Activated naive CD4-positive, alpha-beta T cell treated with anti-CD3 and anti-CD28 coated beads, Interleukin-2, amount 50 U/mL, for 24 hours (primary cell): ENCODE results near the gene TMEM107.

Source experiments
- H3K27ac Mint-ChIP-seq: one replicate; pipeline ENCODE4 v1.8.0; 2021; ENCODE audit warnings: mild to moderate bottlenecking, mixed read lengths
- H3K27me3 Mint-ChIP-seq: one replicate; pipeline ENCODE4 v1.8.0; 2021; ENCODE audit warnings: mixed read lengths
- H3K36me3 Mint-ChIP-seq: one replicate; pipeline ENCODE4 v1.8.0; 2021; ENCODE audit warnings: mixed read lengths
- H3K4me1 Mint-ChIP-seq: one replicate; pipeline ENCODE4 v1.8.0; 2021; ENCODE audit warnings: mixed read lengths
- H3K4me3 Mint-ChIP-seq: one replicate; pipeline ENCODE4 v1.8.0; 2021; ENCODE audit warnings: mild to moderate bottlenecking, mixed read lengths
- H3K9me3 Mint-ChIP-seq: one replicate; pipeline ENCODE4 v1.8.0; 2021; ENCODE audit warnings: mixed read lengths

Gene TMEM107

DNA sequence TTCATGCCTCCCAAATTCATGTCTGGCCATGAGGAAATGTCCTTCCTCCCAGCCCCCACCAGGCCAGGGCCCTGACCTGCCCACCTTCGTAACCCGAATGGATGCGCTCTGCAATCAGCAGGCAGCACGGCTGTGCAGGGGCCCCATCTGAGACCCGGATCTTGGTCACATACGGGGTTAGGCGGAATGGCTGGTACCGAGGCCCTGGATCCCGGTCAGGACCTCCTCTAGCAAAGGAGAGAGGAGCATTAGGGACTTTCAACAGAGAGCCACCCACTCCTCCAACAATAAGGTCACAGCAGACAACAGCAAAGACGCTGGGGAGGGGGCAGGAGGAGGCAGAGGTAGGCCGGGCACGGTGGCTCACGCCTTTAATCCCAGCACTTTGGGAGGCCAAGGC is 27.6 kb downstream of the TMEM107 start:
- H3K27me3 Mint-ChIP-seq = no peaks in the 10 kb centered on the region
- no peaks in the 10 kb centered on the region for H3K9me3 Mint-ChIP-seq
- no peak overlapping the region for H3K27ac Mint-ChIP-seq
- H3K36me3 Mint-ChIP-seq = peaks cover 16% of the 10 kb centered on the region
- H3K4me3 Mint-ChIP-seq = no peak overlapping the region
- H3K4me1 Mint-ChIP-seq = peaks cover 32% of the 10 kb centered on the region

DNA sequence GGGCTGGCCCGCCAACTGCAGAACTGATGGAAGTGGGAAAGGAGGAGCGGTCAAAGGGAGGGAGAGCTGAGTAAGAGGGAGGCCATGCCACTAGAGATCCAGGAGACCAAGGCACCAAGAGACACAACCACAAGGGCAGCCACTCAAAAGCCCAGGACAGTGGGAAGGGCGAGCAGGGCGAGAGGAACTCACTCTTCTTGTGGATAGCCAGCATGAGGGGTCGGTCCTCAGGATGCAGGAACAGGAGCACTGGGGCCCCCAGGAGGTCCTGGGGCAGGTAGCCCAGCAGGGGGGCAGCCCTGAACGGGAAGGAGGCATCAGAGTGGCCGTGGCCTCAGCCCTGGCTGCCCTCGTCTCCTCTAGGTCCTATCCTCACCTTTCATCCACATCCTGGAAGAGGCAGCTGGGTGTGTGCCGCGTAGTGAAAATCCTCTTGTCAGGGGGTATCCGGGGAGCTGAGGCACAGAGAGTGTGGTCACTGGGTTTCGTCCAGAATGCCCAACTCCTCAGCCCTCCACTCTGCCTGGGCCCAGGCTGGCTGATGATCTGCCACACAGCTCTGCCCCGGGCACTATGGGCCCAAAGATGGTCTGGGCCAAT is 28.3 kb downstream of the TMEM107 start:
- Mint-ChIP-seq H3K36me3 (peaks cover 16% of the 10 kb centered on the region), H3K27me3 (no peaks in the 10 kb centered on the region), H3K4me3 (no peak overlapping the region), H3K27ac (peak overlapping the region; percentile 51), H3K4me1 (peaks cover 32% of the 10 kb centered on the region), H3K9me3 (no peaks in the 10 kb centered on the region)

DNA sequence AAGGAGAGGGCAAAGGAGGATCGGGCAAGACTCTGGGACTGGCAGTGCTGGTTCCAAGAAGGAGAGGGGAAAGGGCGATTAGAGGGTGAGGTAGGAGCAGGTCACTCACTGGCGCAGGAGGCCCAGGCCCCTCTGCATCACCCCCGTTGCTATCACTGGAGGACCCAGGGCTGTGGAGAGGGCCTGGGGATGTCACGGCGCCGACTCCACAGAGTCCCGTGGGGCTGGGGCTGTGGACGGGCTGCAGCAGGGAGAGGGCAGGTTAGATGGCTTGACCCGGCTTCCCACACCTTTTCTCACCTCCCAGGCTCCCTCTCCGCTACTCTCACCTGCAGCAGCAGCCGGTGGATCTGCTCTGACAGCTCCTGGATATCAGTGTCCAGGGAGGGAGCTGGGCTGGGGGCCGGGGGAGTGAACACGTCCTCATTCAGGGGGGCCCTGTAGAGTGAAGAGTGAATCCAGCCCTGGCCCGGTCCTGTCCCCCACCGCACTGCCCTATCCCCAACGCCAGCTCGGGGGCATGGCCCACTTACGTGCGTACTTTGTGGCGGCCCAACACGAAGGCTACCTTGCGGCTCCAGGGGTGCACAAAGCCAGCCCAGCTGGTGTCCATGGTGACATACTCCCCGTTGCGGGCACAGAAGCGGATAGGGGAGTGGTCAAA is 28.9 kb downstream of the TMEM107 start:
- Mint-ChIP-seq H3K9me3 (no peaks in the 10 kb centered on the region), H3K36me3 (peaks cover 14% of the 10 kb centered on the region), H3K27me3 (no peaks in the 10 kb centered on the region), H3K27ac (peak overlapping the region; percentile 51), H3K4me3 (no peak overlapping the region), H3K4me1 (peaks cover 32% of the 10 kb centered on the region)

DNA sequence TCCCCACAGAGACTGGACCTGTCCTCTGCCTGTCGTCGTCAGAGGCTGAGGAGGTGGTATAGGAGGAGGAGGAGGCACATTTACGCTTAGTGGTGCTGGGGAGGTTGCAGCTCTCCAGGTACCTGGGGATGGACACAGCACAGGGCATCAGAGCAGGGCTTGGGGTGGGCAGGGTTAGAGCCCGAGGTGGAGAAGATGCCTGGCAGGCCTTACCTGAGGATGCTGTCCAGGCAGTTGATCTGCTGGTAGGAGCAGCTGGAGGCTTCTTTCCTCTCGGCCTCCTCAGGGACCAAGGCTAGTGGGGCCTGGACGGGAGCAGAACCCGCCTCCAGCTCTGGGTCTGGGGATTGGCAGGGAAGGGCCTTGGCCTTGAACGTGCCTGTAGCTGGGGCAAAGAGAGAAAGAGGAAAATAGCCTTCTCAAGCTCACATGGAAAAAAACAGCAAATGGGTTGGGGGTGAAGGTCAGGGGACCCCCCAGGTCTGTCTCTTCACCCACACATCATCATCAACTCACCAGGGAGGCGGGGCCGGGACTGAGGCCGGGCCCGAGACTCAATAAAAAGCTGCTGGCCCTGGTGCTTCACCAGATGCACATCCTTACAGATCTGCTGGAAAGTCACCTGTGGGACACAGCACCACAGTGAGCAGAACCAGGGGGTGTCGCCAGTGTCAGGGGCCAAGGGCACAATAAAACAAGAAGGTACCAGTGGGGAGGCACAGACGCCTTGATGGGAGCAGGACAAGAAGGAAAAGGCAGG is 29.6 kb downstream of the TMEM107 start:
- Mint-ChIP-seq H3K9me3 (no peaks in the 10 kb centered on the region), H3K27ac (peak overlapping the region; percentile 74), H3K27me3 (no peaks in the 10 kb centered on the region), H3K36me3 (peaks cover 14% of the 10 kb centered on the region), H3K4me3 (no peak overlapping the region), H3K4me1 (peaks cover 28% of the 10 kb centered on the region)

DNA sequence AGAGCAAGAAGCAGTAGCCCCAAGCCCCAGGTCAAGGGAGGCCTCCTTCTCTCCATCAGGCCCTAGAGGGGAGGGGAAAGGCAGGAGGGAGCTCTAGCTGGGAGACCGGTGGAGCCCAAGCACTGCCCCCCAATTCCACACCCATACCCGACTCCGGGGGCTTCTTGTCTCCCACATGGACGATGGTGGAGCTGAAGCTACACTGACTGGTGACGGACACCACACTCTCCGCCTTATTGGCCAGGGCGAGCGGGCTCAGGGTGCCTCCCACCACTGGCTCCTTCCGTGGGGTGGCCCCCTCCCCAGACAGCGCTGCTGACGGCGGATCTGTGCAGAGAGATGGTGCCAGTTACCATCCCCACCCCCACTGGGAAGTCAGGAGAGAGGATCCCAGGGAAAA is 30.4 kb downstream of the TMEM107 start:
- Mint-ChIP-seq H3K4me3 (no peak overlapping the region), H3K36me3 (peaks cover 14% of the 10 kb centered on the region), H3K27ac (no peak overlapping the region), H3K4me1 (peaks cover 22% of the 10 kb centered on the region), H3K27me3 (no peaks in the 10 kb centered on the region), H3K9me3 (no peaks in the 10 kb centered on the region)

DNA sequence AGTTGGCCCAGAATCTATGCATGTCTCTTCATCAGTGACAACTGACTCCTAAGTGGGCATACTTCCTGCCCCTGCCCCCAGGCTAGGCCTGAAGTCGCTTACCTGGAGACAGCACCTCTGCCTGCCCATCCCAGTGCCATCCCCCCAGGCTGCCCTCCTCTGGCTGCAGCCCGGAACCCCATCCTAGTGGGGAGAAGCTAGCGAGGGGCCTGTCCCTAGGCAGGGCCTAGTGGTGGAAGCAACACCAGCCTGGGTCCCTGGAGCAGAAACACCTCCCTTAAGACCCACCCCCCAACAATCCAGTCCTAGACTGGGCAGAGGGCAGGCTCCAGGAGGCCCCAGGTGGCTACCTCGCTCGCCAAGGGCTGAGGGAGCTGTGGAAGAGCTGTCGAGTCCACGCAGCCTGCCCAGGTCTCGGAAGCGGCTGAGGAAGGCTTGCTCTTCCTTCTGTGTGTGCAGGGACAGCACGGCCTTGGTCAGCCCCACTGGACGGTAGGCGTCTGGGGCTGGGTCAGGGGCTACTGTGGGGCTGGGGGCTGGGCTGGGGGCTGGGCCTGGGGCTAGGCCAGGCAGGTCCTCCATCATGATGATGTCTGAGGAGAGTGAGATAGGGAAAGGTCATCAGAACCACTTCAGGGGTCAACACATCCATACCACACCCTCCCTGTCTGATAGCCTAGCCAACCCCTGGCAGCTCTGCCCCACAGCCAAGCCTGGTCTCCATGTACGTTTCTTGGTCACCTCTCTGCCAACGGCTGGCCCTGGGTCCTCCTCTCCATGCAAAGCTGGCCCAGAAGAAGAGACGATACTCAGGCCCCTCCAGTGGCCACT is 31.6 kb downstream of the TMEM107 start:
- peak overlapping the region; percentile 41 for H3K27ac Mint-ChIP-seq
- H3K4me3 Mint-ChIP-seq = no peak overlapping the region
- peaks cover 14% of the 10 kb centered on the region for H3K36me3 Mint-ChIP-seq
- peaks cover 10% of the 10 kb centered on the region for H3K4me1 Mint-ChIP-seq
- no peaks in the 10 kb centered on the region for H3K27me3 Mint-ChIP-seq
- H3K9me3 Mint-ChIP-seq = no peaks in the 10 kb centered on the region

DNA sequence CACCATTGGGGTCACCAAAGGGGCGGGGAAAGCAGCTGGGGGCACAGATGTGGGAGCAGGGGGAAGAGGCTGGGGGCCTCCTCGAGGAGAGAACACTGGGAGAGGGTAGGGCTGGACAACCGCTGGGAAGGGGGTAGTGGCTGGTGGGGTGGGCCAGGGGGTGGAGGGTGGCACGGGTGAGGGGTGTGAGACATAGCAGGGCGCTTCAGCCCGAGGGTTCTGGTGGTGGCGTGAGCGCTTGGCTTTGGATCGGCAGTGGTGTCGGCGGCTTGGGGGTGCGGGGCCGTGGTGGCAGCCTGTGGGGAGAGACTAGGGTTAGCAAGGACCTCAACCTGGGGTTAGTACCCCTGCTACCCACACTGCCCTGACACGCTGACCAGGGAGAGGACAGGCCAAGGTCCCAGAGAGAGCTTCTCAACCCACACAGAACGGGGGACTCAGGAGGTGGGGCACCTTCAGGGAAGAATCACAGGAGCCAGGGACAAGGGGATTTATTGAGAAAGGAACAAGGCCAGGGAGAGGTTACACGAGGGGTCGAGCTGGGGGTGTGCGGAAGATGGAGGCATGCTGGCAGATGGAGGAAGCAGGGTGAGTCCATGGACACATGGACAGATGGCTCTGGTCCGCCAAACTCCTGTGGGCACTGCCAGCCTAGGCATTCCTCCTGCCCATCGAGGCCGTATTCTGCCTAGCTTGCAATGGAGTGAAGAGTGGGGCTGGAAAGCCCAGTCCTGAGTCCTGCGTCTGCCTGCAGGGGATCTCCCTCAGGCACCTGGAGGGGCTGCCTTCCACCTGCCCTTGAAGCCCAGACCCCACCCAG is 32.4 kb downstream of the TMEM107 start:
- H3K27ac Mint-ChIP-seq = peak overlapping the region; percentile 77
- H3K36me3 Mint-ChIP-seq = peaks cover 14% of the 10 kb centered on the region
- no peaks in the 10 kb centered on the region for H3K27me3 Mint-ChIP-seq
- no peak overlapping the region for H3K4me3 Mint-ChIP-seq
- no peaks in the 10 kb centered on the region for H3K9me3 Mint-ChIP-seq
- peaks cover 6% of the 10 kb centered on the region for H3K4me1 Mint-ChIP-seq

DNA sequence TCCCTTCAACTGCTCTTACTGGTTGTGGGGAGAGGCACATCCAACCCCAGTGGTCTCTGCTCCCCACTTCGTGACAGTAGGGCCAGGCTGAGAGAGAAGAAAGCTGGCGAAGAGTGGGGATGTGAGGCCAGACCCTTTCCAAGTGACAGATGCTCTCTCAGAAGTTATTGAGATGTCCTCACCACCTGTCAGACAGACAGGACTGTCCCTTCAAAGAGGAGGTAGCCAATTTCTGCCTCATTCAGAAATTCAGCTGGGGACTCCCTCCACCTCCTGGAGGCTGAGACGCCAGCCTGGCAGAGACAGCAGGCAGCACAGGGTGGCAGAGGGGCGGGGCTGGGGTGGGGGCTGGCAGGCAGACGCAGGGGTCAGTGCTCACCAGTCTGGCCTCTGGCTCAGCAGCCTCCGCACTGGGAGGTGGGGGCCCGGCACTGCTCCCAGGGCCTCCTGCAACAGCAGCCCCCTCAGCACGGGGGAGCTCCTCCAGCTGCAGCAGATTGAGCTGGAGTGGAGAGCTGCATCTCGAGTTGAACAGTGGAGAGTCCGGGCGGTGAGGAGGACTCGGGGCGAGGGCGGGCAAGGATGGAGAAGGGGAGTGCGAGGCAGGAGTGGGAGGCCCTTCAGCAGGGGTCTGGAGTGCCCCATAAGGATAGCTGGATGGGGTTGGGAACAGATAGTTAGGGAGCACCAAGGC is 33.1 kb downstream of the TMEM107 start:
- Mint-ChIP-seq H3K27me3 (no peaks in the 10 kb centered on the region), H3K9me3 (no peaks in the 10 kb centered on the region), H3K27ac (no peak overlapping the region), H3K4me1 (peaks cover 6% of the 10 kb centered on the region), H3K4me3 (no peak overlapping the region), H3K36me3 (peaks cover 10% of the 10 kb centered on the region)

DNA sequence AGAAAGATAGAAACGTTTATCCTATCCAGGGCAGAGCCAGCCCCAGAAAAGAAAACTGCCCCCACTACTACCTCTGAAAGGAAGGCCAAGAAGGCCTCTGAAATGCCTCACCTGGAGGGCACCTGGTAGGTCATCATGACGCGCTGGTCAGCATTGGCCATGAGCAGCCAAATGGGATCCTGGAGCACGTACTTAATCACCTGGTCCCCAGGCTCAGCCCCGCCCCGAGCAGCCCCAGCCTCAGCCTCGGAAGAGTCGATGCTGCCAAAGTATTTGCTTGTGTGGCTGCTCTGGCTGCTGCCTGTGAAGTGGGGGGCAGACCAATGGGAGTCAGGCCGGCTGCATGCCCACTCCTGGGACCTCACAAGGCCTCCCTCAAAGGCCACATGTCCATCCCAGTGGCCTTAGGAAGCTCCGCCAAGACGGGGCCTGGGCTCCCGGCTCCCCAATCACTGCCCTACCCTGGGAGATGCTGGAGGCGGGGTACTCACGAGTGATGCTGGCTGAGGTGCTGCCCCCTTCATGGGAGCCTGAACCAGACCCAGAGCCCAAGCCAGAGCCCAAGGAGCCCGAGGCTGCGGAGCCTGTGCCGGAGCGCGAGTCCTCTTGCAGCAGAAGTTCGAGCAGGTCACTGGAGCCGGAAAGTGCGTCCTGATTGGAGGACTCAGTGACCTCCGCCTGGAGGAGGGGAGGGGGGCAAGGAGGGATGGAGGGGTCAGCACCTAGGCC is 33.9 kb downstream of the TMEM107 start:
- H3K27me3 Mint-ChIP-seq = no peaks in the 10 kb centered on the region
- no peaks in the 10 kb centered on the region for H3K9me3 Mint-ChIP-seq
- H3K27ac Mint-ChIP-seq = no peak overlapping the region
- peaks cover 6% of the 10 kb centered on the region for H3K4me1 Mint-ChIP-seq
- H3K36me3 Mint-ChIP-seq = peaks cover 8% of the 10 kb centered on the region
- H3K4me3 Mint-ChIP-seq = no peak overlapping the region

DNA sequence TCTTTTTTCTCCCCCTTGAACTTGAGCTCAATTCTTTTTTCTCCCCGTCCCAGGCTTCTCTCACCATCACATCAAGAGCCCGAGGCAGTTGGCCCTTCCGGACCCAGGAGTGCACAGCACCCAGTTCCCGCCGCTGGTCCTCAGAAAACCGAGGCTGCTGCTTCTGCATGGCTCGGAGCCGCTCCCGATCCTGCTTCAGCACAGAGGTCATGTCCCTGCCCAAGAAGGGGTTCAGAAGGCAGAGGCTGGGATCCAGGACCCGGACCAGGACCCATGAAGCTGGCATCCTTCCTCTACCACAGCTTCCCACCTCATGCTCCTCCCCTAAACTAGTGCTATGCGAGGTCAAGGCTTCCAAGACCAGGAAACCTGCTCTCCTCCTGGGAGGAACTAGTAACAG is 34.4 kb downstream of the TMEM107 start:
- peak overlapping the region; percentile 30 for H3K27ac Mint-ChIP-seq
- peaks cover 6% of the 10 kb centered on the region for H3K36me3 Mint-ChIP-seq
- H3K4me3 Mint-ChIP-seq = no peak overlapping the region
- H3K4me1 Mint-ChIP-seq = peaks cover 4% of the 10 kb centered on the region
- no peaks in the 10 kb centered on the region for H3K9me3 Mint-ChIP-seq
- no peaks in the 10 kb centered on the region for H3K27me3 Mint-ChIP-seq

DNA sequence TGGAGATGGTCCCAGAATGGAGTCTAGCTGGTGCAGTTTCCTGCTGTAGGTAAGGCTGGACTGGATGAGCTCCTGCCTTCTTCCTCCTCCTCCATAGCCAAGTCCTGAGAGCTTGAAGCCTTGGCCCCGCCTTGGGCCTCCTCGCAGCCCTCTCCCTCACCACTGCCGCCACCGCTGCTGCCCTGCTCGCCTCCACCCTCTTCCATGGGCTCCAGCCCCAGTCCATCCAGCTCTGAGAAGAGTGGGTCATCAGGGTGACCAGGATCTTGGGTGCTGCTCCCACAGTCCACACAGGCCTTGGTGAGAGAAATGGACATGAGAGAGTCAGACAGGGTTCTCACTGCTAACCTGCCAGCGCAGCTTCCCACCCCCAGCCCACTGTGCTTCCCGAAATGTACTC is 35.1 kb downstream of the TMEM107 start:
- Mint-ChIP-seq H3K4me1 (no peaks in the 10 kb centered on the region), H3K4me3 (no peak overlapping the region), H3K9me3 (no peaks in the 10 kb centered on the region), H3K27ac (no peak overlapping the region), H3K36me3 (no peaks in the 10 kb centered on the region), H3K27me3 (no peaks in the 10 kb centered on the region)

DNA sequence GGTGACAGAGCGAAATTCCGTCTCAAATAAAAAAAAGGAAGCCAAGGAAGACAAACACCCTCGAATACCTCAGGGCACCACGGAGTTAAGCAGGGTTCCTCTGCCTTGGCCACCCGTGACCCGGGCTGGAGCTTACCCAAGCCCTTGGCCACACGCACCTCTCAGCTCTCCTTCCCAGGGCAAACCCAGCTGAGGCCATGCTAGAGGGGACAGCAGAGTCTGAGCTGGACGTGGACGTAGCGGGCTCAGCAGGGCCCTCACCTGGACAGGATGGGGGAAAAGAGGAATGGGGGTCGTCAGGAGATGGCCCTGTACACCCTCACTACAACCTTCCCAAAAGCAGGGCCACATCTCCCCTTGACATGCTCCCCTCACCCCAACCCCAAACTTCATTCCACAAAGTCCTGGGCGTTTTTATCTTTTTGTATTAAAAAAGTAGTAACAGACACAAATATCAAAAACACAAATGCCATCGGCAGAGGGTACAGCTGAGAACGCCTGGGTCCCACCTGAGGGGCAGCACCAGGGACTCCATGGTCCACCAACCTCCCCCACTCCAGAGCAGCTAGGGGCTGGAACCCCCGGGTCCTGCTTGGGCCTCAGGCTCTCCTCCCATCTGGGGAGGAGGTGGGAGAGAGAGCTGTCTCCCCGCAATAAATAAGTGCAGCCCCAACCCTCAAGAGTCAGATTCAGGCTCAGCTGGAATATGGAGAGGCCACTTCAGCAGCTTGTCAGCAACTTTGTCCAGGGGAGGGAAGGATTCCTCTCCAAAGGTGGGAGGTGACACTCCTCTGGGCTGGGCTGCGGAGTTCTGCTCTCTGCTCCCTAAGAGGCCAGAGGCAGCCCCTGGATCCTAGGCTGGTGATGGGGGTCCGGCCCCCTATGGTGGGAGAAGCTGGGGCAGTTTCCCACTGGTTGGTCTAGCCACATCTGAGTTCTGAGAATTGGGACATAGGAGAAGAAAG is 35.8 kb downstream of the TMEM107 start:
- H3K27ac Mint-ChIP-seq = no peak overlapping the region
- H3K27me3 Mint-ChIP-seq = no peaks in the 10 kb centered on the region
- no peak overlapping the region for H3K4me3 Mint-ChIP-seq
- no peaks in the 10 kb centered on the region for H3K9me3 Mint-ChIP-seq
- H3K36me3 Mint-ChIP-seq = no peaks in the 10 kb centered on the region
- H3K4me1 Mint-ChIP-seq = no peaks in the 10 kb centered on the region

DNA sequence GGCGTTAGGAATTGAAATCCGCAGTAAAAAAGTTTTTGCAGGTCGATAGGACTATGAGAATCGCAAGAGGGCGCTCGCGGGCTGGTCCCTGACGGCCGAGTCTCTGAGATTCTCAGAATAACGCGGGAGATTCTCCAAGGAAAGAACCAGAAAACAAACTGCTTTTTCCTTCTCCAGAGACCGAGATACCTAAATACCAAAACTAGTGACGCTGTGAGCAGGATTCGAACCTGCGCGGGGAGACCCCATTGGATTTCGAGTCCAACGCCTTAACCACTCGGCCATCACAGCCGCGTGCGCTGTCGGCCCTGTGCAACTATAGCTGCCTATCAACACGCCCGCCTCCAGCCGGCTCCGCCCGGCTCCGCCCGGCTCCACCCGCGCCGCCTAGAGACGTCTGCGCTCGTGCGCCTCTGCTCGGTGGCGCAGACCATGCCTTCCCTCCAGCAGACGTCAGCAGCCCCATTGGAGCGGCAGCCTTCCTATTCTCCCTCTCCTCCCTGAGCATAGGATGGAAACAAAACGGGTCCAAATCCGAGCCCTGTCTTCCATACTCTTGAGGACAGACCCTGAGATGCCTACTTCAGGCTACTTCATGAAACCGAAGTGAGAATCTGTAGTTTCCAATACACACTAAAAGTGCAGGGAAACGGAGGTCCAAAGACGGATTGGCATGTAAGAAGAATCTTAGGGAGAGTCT is 37.4 kb downstream of the TMEM107 start:
- Mint-ChIP-seq H3K27me3 (no peaks in the 10 kb centered on the region), H3K27ac (no peak overlapping the region), H3K36me3 (no peaks in the 10 kb centered on the region), H3K4me3 (no peak overlapping the region), H3K4me1 (no peaks in the 10 kb centered on the region), H3K9me3 (no peaks in the 10 kb centered on the region)
